Activated CD8-positive, alpha-beta T cell treated with anti-CD3 and anti-CD28 coated beads, Interleukin-2, amount 10 ng/mL, durations not matched to agents 7 days and 5 days (primary cell): ENCODE measurements around the gene PNPLA5. TPM values are rescaled to one million over a fixed set of nuclear protein-coding genes. Genes with fewer than 3 reads are reported as not detected.

Experiments
- ATAC-seq: fragments of 150-1000 bp; cut with Tn5 transposase; one replicate; pipeline ENCODE4 v1.10.0; 2021; ENCODE audit warnings: moderate library complexity
- CTCF ChIA-PET: fragments of 350-600 bp; sonication (Branson Sonifier 250); formaldehyde crosslinking; loops from one replicate; lab custom pipeline; 2021; ENCODE audit warnings: antibody characterized with exemption; lab: Charles Lee
- POLR2A ChIA-PET: fragments of 350-600 bp; sonication (Branson Sonifier 250); formaldehyde crosslinking; loops from one replicate; lab custom pipeline; 2021; ENCODE audit warnings: antibody characterized with exemption; lab: Charles Lee
- DNase-seq: peaks from one replicate; pipeline ENCODE4 v3.0.0-alpha.2; 2020
- H3K27ac Mint-ChIP-seq: one replicate; pipeline ENCODE4 v1.8.0; 2021; ENCODE audit warnings: mild to moderate bottlenecking, mixed read lengths
- H3K27me3 Mint-ChIP-seq: one replicate; pipeline ENCODE4 v1.8.0; 2021; ENCODE audit warnings: low read depth, mixed read lengths
- H3K36me3 Mint-ChIP-seq: one replicate; pipeline ENCODE4 v1.8.0; 2021; ENCODE audit warnings: low read depth, mixed read lengths
- H3K4me1 Mint-ChIP-seq: one replicate; pipeline ENCODE4 v1.8.0; 2021; ENCODE audit warnings: low read depth, mixed read lengths
- H3K4me3 Mint-ChIP-seq: one replicate; pipeline ENCODE4 v1.8.0; 2021; ENCODE audit warnings: mild to moderate bottlenecking, mixed read lengths
- H3K9me3 Mint-ChIP-seq: one replicate; pipeline ENCODE4 v1.8.0; 2022; ENCODE audit warnings: mixed read lengths; ENCODE audit not compliant: insufficient read depth
- total RNA-seq, 2 experiments: library from RNA; stranded (reverse); gene quantifications; one replicate each; pipeline ENCODE4 v1.2.3, GENCODE V29; 2021

PNPLA5 gene
- total RNA-seq, 2 experiments from 2014 or later = not detected

GRCh38 chr22:43849731-43850130, 42.1 kb downstream of the PNPLA5 start:
- ChIA-PET CTCF (interaction anchor here (0.6 kb wide), 1 partner anchor 979 kb away, joined by 3 read pairs; no protein-coding TSS in a partner anchor), POLR2A (no interaction called here)
- ATAC-seq = no peak
- Mint-ChIP-seq H3K9me3 (no peaks in the 10 kb centered on the region), H3K4me1 (no peaks in the 10 kb centered on the region), H3K36me3 (no peaks in the 10 kb centered on the region), H3K27ac (no peak overlapping the region), H3K27me3 (peaks cover 3% of the 10 kb centered on the region), H3K4me3 (no peak overlapping the region)
- no peak for DNase-seq

- no peaks in the 10 kb centered on the region for H3K36me3 Mint-ChIP-seq
- no peak overlapping the region for H3K4me3 Mint-ChIP-seq
- H3K4me1 Mint-ChIP-seq = no peaks in the 10 kb centered on the region
- CTCF ChIA-PET = no interaction called here
- H3K27ac Mint-ChIP-seq = no peak overlapping the region
- ATAC-seq = no peak
- no peaks in the 10 kb centered on the region for H3K9me3 Mint-ChIP-seq
- no peak for DNase-seq
- POLR2A ChIA-PET = no interaction called here
- H3K27me3 Mint-ChIP-seq = peaks cover 3% of the 10 kb centered on the region
These were observed 43.2 kb downstream of the PNPLA5 start for GRCh38 chr22:43848366-43849171.

GRCh38 chr22:43847376-43848289, 44.2 kb downstream of the PNPLA5 start:
- DNase-seq (no peak), ATAC-seq (no peak)
- H3K9me3 Mint-ChIP-seq = no peaks in the 10 kb centered on the region
- H3K36me3 Mint-ChIP-seq = no peaks in the 10 kb centered on the region
- H3K27ac Mint-ChIP-seq = no peak overlapping the region
- CTCF ChIA-PET = no interaction called here
- no peaks in the 10 kb centered on the region for H3K4me1 Mint-ChIP-seq
- H3K4me3 Mint-ChIP-seq = no peak overlapping the region
- POLR2A ChIA-PET = no interaction called here
- no peaks in the 10 kb centered on the region for H3K27me3 Mint-ChIP-seq

GRCh38 chr22:43846966-43847365, 44.8 kb downstream of the PNPLA5 start:
- H3K27me3 Mint-ChIP-seq = no peaks in the 10 kb centered on the region
- H3K27ac Mint-ChIP-seq = no peak overlapping the region
- no peaks in the 10 kb centered on the region for H3K36me3 Mint-ChIP-seq
- ChIA-PET POLR2A (no interaction called here), CTCF (no interaction called here)
- ATAC-seq (no peak), DNase-seq (no peak)
- no peak overlapping the region for H3K4me3 Mint-ChIP-seq
- H3K4me1 Mint-ChIP-seq = no peaks in the 10 kb centered on the region
- H3K9me3 Mint-ChIP-seq = no peaks in the 10 kb centered on the region

GRCh38 chr22:43845981-43846380, 45.8 kb downstream of the PNPLA5 start:
- Mint-ChIP-seq H3K4me3 (no peak overlapping the region), H3K27me3 (no peaks in the 10 kb centered on the region), H3K4me1 (no peaks in the 10 kb centered on the region), H3K36me3 (no peaks in the 10 kb centered on the region), H3K27ac (no peak overlapping the region), H3K9me3 (no peaks in the 10 kb centered on the region)
- ATAC-seq (no peak), DNase-seq (no peak)
- CTCF ChIA-PET = no interaction called here
- POLR2A ChIA-PET = no interaction called here

- Mint-ChIP-seq H3K4me3 (no peak overlapping the region), H3K4me1 (no peaks in the 10 kb centered on the region), H3K36me3 (no peaks in the 10 kb centered on the region), H3K27ac (no peak overlapping the region), H3K27me3 (no peaks in the 10 kb centered on the region), H3K9me3 (no peaks in the 10 kb centered on the region)
- ChIA-PET POLR2A (no interaction called here), CTCF (no interaction called here)
- DNase-seq (no peak), ATAC-seq (no peak)
These were observed 47.0 kb downstream of the PNPLA5 start for GRCh38 chr22:43844560-43845545.

GRCh38 chr22:43843783-43844530, 47.9 kb downstream of the PNPLA5 start:
- ATAC-seq (no peak), DNase-seq (no peak)
- CTCF ChIA-PET = no interaction called here
- POLR2A ChIA-PET = no interaction called here
- Mint-ChIP-seq H3K9me3 (no peaks in the 10 kb centered on the region), H3K4me1 (no peaks in the 10 kb centered on the region), H3K36me3 (no peaks in the 10 kb centered on the region), H3K4me3 (no peak overlapping the region), H3K27me3 (no peaks in the 10 kb centered on the region), H3K27ac (no peak overlapping the region)

GRCh38 chr22:43841742-43842141, 50.1 kb downstream of the PNPLA5 start:
- DNase-seq = no peak
- H3K27me3 Mint-ChIP-seq = no peaks in the 10 kb centered on the region
- ATAC-seq = no peak
- no peaks in the 10 kb centered on the region for H3K9me3 Mint-ChIP-seq
- POLR2A ChIA-PET = interaction anchor here (0.5 kb wide), 1 partner anchor 83 kb away, joined by 3 read pairs; no protein-coding TSS in a partner anchor
- H3K36me3 Mint-ChIP-seq = no peaks in the 10 kb centered on the region
- no peak overlapping the region for H3K4me3 Mint-ChIP-seq
- no peaks in the 10 kb centered on the region for H3K4me1 Mint-ChIP-seq
- CTCF ChIA-PET = no interaction called here
- no peak overlapping the region for H3K27ac Mint-ChIP-seq

- Mint-ChIP-seq H3K4me1 (no peaks in the 10 kb centered on the region), H3K27me3 (no peaks in the 10 kb centered on the region), H3K36me3 (no peaks in the 10 kb centered on the region), H3K9me3 (no peaks in the 10 kb centered on the region), H3K4me3 (no peak overlapping the region), H3K27ac (no peak overlapping the region)
- ATAC-seq (no peak), DNase-seq (no peak)
- POLR2A ChIA-PET = no interaction called here
- CTCF ChIA-PET = no interaction called here
These were observed 51.0 kb downstream of the PNPLA5 start for GRCh38 chr22:43840851-43841250.

- no peaks in the 10 kb centered on the region for H3K4me1 Mint-ChIP-seq
- no peaks in the 10 kb centered on the region for H3K9me3 Mint-ChIP-seq
- peaks cover 2% of the 10 kb centered on the region for H3K27me3 Mint-ChIP-seq
- no peaks in the 10 kb centered on the region for H3K36me3 Mint-ChIP-seq
- no peak overlapping the region for H3K4me3 Mint-ChIP-seq
- no peak overlapping the region for H3K27ac Mint-ChIP-seq
- ChIA-PET CTCF (no interaction called here), POLR2A (no interaction called here)
- ATAC-seq = no peak
- DNase-seq = no peak
These were observed 51.4 kb downstream of the PNPLA5 start for GRCh38 chr22:43840431-43840830.

GRCh38 chr22:43839781-43840180, 52.0 kb downstream of the PNPLA5 start:
- no peak overlapping the region for H3K4me3 Mint-ChIP-seq
- CTCF ChIA-PET = no interaction called here
- POLR2A ChIA-PET = no interaction called here
- no peak for DNase-seq
- peaks cover 6% of the 10 kb centered on the region for H3K27me3 Mint-ChIP-seq
- no peaks in the 10 kb centered on the region for H3K36me3 Mint-ChIP-seq
- no peak for ATAC-seq
- H3K27ac Mint-ChIP-seq = no peak overlapping the region
- no peaks in the 10 kb centered on the region for H3K9me3 Mint-ChIP-seq
- no peaks in the 10 kb centered on the region for H3K4me1 Mint-ChIP-seq
